Hepatocyte (in vitro differentiated cells): Measurements from ENCODE around the gene TAS2R40.

ENCODE experiments used
- CTCF ChIP-seq: fragments of 200-600 bp; sonication (generic); IDR thresholded peaks from 2 replicates; pipeline ENCODE4 v1.5.1; 2016; ENCODE audit warnings: antibody characterized with exemption, mild to moderate bottlenecking; ENCODE audit not compliant: poor library complexity
- EZH2 ChIP-seq: fragments of 200-600 bp; sonication (generic); IDR thresholded peaks from 2 replicates; pipeline ENCODE4 v1.6.1; 2016; ENCODE audit warnings: antibody characterized with exemption, mild to moderate bottlenecking, borderline replicate concordance
- EZH2phosphoT487 ChIP-seq: fragments of 200-600 bp; sonication (generic); IDR thresholded peaks from one replicate; pipeline ENCODE4 v1.6.1; 2018; ENCODE audit warnings: antibody characterized with exemption, mild to moderate bottlenecking, low read depth, moderate library complexity; ENCODE audit not compliant: unreplicated experiment, severe bottlenecking

GRCh38 chr7:143230602-143231457 lies 9.0 kb downstream of the TAS2R40 start:
- no peak for TF ChIP-seq EZH2phosphoT487
- no peak for TF ChIP-seq CTCF
- TF ChIP-seq EZH2: no peak
